ENCODE measurements around the gene CHD2. TPM values are rescaled to one million over a fixed set of nuclear protein-coding genes. Genes with fewer than 3 reads are reported as not detected.

CHD2 gene
- polyA plus RNA-seq, 1 experiment = 38.2 TPM

DNA sequence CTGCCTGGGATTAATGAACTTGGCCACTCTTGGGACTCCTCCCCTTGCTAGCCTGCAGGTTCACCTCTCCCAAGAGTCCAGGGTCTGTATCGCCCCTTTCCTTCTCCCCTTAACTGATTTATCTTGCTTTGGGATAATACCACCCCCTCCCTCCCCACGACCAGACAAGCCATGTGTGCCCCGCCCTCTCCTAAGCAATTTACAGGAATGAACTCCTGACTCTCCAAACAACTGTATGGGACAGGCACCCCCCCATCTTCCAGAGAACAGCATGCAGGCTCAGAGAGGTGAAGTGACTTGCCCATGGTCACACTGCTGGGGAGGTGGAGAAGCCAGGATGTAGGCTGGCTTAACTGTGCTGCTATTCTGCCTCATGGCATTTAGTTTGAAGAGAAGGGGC, 142.1 kb downstream of the CHD2 start:
- Histone ChIP-seq H3K36me3 (ENCODE audit: control insufficient read depth, insufficient read depth, low read length) (no peaks in the 10 kb centered on the region), H3K27me3 (ENCODE audit: control insufficient read depth, insufficient read depth, low read length) (no peaks in the 10 kb centered on the region), H3K4me3 (ENCODE audit: low read depth, low read length) (no peak overlapping the region)
- ChIA-PET POLR2A (no interaction called here), CTCF (interaction anchor here (1.0 kb wide), 1 partner anchor 12 kb away, joined by 3 read pairs; no protein-coding TSS in a partner anchor)
- TF ChIP-seq, protein P1, sequence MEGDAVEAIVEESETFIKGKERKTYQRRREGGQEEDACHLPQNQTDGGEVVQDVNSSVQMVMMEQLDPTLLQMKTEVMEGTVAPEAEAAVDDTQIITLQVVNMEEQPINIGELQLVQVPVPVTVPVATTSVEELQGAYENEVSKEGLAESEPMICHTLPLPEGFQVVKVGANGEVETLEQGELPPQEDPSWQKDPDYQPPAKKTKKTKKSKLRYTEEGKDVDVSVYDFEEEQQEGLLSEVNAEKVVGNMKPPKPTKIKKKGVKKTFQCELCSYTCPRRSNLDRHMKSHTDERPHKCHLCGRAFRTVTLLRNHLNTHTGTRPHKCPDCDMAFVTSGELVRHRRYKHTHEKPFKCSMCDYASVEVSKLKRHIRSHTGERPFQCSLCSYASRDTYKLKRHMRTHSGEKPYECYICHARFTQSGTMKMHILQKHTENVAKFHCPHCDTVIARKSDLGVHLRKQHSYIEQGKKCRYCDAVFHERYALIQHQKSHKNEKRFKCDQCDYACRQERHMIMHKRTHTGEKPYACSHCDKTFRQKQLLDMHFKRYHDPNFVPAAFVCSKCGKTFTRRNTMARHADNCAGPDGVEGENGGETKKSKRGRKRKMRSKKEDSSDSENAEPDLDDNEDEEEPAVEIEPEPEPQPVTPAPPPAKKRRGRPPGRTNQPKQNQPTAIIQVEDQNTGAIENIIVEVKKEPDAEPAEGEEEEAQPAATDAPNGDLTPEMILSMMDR (IDR thresholded peaks at IDR 0.05; ENCODE audit: insufficient read depth, low read depth, low read length) = no peak
- DNase-seq (ENCODE audit: low read depth) = no peak

DNA sequence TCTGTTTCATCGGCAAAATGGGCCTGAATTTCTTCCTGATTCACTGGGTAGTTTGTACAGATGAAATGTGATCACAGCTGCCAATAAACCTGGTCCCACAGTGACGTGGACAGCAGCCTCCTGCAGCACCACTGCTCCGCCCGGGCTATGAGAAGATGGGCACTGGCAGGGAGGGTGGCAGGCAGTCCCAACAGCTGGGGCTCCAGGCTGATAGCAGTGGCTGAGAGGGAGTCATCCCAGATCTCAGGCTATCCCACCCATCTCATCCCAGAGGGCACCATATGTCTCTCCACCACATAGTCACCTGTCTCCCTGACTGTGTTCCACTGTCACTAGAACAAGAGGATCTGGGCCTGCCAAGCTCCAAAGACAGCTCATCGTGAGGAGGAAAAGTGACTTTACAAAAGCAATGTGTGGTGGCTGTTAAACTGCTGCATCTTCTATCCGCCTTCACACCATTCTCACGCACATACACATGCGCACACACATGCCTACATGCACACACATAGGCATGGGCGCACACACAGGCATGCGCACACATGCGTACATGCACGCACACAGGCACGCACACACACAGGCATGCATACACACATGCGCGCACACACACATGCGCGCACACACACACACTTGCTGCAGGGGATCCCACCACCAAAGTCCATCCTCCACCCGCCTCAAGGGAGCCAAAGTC, 142.7 kb downstream of the CHD2 start:
- TF ChIP-seq, protein P1 (IDR thresholded peaks at IDR 0.05; ENCODE audit: insufficient read depth, low read depth, low read length) = no peak
- no peak for DNase-seq (ENCODE audit: low read depth)
- no peaks in the 10 kb centered on the region for H3K36me3 ChIP-seq (ENCODE audit: control insufficient read depth, insufficient read depth, low read length)
- ChIA-PET CTCF (interaction anchor here (0.7 to 1.0 kb wide), 2 partner anchors 12 to 45 kb away, joined by 3 read pairs; no protein-coding TSS in a partner anchor), POLR2A (no interaction called here)
- H3K27me3 ChIP-seq (ENCODE audit: control insufficient read depth, insufficient read depth, low read length) = no peaks in the 10 kb centered on the region
- no peak overlapping the region for H3K4me3 ChIP-seq (ENCODE audit: low read depth, low read length)

- CTCF ChIA-PET = interaction anchor here (1.2 kb wide), 1 partner anchor 1076 kb away, joined by 5 read pairs; no protein-coding TSS in a partner anchor
- POLR2A ChIA-PET = no interaction called here
- Histone ChIP-seq H3K27me3 (ENCODE audit: control insufficient read depth, insufficient read depth, low read length) (no peaks in the 10 kb centered on the region), H3K36me3 (ENCODE audit: control insufficient read depth, insufficient read depth, low read length) (no peaks in the 10 kb centered on the region), H3K4me3 (ENCODE audit: low read depth, low read length) (no peak overlapping the region)
- TF ChIP-seq, protein P1 (IDR thresholded peaks at IDR 0.05; ENCODE audit: insufficient read depth, low read depth, low read length) = no peak
- DNase-seq (ENCODE audit: low read depth) = no peak
These were observed 143.6 kb downstream of the CHD2 start for GRCh38 chr15:93043621-93044300.

- H3K4me3 ChIP-seq (ENCODE audit: low read depth, low read length) = no peak overlapping the region
- POLR2A ChIA-PET = no interaction called here
- TF ChIP-seq, protein P1 (IDR thresholded peaks at IDR 0.05; ENCODE audit: insufficient read depth, low read depth, low read length) = no peak
- no peaks in the 10 kb centered on the region for H3K36me3 ChIP-seq (ENCODE audit: control insufficient read depth, insufficient read depth, low read length)
- CTCF ChIA-PET = interaction anchor here (1.2 kb wide), 1 partner anchor 1075 kb away, joined by 5 read pairs; no protein-coding TSS in a partner anchor
- DNase-seq (ENCODE audit: low read depth) = no peak
- H3K27me3 ChIP-seq (ENCODE audit: control insufficient read depth, insufficient read depth, low read length) = no peaks in the 10 kb centered on the region
These were observed 144.4 kb downstream of the CHD2 start for GRCh38 chr15:93044301-93045190.

All from BJ (cell line).